Measurements from ENCODE around the gene DBH.

DBH gene

DNA sequence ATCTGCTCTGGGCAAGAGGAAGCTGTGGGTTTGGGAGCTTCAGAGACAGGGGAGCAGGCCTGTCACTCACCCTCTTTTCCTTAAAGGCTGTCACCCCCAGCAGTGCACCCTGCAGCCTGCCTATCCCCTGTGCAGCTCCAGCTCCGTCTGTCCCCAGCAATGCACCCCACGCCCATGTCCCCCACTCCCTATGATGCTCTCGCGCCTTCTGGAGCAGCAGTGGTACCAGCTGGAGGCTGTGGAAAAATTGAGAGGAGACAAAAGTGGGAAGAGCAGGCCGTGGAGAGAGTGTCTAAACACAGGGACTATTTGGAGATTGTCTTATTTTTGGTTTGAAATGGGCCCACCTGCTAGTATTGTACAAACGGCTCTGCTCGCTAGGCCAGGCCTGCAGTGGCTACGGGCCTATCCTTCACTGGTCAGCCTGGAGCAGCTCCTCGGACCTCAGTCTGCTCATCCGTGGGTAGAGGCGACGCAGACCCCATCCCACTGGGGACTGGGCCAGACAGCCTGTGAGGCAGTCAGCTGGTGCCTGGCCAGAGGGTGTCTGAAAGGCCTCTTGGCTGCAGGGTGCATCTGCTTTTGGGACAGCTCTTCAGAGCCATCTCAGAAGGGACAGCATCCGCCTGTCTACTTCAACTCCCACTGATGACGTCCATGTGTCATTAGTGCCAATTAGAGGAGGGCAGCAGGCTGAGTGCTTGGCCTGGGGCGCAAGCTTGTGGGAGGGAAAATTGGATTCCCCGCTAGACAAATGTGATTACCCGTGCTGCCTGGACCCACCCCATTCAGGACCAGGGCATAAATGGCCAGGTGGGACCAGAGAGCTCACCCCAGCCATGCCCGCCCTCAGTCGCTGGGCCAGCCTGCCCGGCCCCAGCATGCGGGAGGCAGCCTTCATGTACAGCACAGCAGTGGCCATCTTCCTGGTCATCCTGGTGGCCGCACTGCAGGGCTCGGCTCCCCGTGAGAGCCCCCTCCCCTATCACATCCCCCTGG lies at the start of gene DBH:
Gene DBH (plus strand): TSS at position 831 of the 999 bp plus-strand sequence. CDS start 9 bp downstream, at position 840.
- no peak for DNase-seq (ENCODE audit: low spot score)

DNA sequence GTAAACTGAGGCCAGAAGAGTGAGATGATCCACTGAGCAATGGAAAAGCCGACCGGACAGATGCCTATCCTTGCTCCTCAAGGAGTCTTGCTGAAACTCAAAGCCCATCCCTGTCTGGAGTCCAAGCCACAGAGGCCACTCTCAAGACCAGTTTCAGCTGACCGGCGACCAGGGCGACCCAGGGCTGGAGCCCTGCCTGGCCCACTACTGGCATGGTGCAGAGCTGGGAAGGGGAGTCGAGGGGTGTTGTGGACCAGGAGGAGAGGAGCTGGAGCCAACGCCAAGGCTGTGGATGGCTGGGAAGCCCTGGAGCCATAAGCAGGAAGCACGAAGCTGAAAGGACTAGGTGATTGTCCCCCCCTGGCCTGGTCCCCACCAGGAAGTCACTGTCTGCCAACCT lies 49.1 kb upstream of the DBH start:
- DNase-seq (ENCODE audit: low spot score) = no peak

DNA sequence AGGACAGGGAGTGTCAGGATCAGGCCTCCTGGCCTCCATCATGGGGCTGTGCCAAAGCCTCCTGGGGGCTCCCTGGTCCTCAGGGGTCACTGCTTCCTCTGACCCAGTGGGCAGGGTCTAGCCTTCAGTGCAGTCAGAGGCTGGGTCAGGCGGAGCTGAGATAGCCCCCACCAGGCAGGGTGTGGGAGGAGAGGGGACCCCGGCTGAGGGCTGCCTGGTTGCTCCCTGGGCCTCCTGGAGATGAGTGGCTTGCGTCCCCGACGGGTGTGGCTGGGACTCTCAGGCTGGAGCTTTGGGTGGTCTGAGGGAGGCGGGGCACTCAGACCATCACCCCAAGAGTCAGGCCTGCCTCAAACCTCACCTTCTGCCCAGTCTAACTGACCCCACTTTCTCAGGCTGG lies 48.7 kb upstream of the DBH start:
- no peak for DNase-seq (ENCODE audit: low spot score)

DNA sequence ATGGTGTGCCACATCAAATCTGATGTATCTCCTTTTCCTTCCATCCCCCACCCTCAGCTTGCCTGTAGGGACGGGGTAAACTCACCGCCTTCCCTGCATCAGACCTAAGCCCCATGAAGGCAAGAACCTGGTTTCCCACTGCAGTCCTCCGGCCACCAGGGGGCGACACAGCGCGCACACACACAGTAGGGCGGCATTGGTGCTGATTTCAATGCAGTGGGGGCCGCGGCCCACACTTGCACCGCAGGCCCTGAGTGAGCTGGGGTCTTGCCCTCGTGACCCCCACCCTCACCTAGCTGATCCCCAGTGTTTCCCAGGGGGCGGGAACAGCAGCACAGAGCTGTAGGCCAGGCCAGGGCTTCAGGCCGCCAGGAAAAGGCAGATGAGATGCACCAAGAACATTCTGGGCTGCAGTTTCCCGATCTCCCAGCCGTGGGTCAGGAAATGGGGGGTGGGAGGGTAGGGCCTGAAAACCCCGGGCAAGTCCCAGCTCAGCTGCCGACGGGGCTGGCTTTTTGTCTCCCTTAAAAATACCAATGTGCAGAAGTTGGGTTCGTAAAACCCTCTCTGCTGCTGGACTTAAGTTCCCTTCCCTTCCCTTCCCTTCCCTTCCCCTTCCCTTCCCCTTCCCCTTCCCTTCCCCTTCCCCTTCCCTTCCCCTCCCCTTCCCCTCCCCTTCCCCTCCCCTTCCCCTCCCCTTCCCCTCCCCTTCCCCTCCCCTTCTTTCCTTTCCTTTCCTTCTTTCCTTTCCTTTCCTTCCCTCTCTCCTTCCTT lies 46.5 kb upstream of the DBH start:
- no peak for DNase-seq (ENCODE audit: low spot score)

DNA sequence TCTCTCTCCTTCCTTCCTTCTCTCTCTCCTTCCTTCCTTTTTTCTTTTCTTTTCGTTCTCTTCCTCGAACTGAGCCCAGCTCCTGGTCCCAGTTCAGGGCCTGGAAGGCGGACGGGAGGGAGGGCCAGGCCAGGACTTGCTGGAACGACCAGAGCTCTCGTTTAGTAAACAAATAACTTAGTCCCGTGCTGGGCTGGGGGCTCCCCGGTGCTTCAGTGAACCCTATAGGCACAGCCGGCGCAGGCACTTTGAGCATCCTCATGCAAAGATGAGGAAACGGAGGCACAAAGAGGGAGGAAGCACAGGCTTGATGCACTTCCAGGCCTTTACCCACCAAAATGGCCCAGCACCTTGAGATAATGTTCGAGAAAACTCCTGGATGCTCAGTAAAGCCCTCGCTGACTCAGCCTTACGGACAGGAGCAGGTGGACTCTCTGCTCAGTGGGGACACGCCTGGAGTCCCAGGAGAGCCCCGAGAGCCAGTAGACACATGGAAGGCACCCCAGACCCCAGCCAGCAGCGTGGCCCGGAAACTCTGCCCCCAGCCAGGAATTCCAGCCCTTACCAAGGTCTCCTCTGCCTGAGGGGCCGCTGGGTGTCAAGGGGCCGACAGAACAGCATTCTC lies 45.8 kb upstream of the DBH start:
- no peak for DNase-seq (ENCODE audit: low spot score)

DNA sequence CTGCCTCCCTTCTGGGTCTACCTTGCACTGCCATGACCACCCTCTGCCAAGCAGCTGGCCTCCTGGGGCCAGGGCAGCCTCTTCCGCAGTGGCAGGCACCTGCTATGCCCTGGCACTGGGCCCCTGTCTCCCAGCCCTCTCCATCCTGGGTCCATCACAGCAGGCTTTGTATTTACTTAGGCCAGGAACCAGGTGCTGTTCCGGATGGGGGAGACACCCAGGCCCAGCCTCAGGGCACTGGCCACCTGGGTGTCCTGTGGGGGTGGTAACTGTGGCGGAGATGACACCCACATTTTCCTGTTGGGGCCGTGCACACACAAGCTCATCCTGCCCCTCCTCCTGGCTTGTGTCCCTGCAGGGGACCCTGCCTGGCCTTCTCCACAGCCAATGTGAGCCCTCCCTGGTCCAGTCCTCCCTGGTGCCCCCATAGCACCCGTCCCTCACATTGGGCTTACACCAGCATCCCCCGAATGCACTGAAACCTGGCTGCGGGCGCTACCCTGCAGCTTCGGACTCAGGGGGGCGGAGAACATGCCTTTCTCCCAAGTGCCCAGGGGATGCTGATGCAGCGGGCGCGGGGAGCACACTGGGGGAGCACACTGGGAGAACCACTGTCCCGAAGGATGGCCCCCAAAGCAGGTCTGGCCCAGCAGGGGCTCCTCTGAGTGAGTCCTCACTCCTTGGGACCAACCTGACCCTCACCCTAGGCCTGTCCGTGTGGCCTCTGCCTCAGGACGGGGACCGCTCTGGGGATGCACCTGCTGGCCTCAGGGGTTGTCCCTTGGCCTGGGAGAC lies 44.9 kb upstream of the DBH start:
- no peak for DNase-seq (ENCODE audit: low spot score)

DNA sequence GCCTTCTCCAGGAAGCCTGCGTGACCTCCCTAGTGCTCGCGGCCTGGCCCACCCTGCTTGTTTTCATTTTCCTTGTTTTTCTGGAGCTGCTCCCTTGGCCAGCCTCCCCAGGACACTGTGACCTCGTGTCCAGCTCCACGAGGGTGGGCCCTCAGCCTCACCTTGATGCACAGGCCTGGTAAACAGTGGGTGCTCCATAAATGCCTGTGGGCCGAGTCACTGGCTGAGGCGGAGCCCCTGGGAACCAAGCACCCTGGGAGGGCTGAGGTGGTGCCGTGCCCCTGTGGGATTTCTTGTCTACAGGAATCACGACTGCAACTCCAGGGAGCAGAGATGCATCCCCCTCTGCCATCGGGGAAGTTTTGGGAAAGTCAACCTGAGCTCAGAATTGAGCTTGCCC lies 44.2 kb upstream of the DBH start:
- DNase-seq (ENCODE audit: low spot score) = no peak

DNA sequence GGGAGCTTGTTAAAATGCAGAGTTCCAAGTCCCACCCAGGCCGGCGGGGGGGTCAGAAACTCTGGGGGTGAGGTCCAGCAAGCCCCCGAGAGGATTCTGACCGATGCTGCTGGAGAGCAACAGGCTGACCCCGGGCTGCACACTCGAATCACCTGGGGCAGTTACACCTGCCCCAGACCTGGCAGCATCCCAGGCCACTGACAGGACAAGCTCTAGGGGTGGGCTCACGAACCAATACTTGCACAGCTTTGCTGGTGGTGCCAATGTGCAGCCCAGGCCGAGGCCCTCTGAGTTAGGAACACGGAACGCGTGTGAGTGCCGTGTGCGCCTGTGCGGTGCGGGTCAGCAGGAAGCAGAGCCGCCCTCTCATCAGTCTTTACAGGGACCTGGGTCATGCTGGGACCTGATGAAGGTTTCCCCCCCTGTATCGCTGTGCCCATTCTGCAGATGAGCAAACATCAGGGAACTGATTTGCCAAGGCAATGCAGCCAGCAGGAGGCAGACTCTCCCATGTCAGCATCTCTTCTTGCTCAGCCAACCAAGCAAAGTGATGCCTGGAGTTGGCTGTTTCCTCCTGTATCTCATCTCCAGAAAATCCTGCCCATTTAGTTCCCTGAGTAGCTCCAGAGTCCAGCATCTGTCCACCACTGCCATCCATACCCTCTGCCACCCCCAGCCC lies 43.3 kb upstream of the DBH start:
- no peak for DNase-seq (ENCODE audit: low spot score)

DNA sequence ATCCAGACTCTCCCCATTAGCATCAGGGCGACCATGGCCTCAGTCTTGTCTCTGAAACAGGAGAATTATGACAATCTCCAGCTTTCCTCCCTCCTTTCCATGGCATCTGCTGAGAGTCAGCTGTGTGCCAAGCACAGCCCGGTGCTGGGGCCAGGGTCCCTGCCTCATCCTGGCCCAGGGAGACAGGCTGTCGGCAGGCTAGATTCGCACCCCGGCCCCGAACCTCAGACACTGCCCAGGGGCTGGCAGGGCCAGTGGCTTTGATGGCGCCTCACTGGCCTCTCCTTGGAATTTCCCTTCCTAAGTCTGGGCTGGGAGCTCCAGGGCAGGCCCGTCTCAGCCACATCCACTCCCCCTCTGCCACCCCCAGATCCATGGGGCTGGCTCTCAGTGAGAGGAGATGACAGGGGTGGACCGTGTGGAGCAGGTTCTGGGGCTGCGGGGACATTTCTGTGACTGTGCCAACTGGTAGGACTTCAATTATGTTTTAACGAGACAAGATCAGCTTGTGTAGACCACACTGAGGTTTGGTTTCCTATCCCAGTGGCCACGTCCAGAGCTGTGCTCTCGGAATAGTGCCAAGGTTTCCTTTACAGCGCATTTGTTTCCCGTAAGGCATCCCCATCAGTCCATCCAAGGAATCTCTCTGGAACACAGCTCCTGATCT lies 42.4 kb upstream of the DBH start:
- no peak for DNase-seq (ENCODE audit: low spot score)

DNA sequence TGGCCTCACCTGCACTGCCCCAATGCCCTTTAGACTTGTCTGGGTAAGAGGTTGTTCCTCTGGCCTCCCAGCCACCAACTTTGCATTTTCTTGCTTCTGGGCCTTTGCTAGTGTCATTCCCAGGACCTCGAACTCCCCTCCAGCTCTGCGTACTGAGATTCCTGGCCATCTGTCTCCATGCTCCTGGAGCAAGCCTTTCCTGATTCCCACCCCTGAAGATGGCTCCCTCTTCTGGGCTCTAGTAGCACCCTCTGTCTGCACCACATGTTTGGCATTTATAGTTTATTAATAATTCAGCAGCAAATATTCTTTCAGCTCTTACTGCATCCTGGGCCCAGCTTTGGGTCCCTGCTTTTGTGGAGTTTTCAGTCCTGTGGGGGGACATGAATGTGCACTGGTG lies 41.9 kb upstream of the DBH start:
- no peak for DNase-seq (ENCODE audit: low spot score)

DNA sequence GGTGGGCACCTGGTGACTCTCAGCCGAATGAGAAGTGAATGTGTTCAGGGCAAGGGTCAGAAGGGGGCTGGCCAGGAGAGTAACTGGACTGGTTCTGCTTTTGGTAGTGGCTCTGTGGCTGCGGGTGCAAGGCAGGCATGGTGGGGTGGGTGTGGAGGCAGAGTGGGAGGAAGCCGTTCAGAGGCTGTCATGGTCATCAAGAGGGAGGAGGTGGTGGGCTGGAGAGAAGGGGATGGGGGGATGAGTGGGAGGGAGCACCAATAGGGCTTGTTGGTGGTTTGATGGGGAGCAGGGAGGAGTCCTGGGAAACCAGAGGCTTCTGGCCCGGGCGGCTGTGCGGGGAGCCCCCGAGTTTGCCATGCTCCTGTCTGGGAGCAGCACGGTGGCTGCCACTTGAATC lies 40.3 kb upstream of the DBH start:
- no peak for DNase-seq (ENCODE audit: low spot score)

DNA sequence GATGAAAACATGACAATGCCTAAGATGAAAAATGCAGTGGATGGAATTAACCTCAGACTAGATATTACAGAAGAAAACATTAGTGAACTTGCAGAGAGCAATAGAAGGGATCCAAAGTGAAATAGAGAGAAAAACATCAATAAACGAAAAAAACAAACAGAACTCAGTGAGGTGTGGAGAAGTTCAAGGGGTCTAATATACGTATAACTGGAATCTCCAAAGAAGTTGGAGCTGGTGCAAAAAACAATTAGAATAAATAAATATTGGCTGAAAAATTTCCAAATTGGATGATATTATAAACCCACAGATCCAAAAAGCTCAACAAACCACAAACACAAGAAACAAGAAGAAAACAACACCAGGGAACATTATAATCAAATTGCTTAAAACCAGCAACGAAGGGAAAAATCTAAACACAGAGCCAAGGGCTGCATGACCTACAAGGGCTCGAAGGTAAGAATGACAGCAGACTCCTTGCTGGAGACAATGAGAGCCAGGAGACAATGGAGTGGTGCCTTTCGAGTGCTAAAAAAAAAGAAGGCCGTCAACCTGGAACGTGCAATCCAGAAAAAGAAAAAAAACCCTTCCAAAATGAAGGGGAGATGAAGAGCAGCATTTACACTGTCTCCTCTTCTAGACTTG lies 38.7 kb upstream of the DBH start:
- DNase-seq (ENCODE audit: low spot score) = no peak

DNA sequence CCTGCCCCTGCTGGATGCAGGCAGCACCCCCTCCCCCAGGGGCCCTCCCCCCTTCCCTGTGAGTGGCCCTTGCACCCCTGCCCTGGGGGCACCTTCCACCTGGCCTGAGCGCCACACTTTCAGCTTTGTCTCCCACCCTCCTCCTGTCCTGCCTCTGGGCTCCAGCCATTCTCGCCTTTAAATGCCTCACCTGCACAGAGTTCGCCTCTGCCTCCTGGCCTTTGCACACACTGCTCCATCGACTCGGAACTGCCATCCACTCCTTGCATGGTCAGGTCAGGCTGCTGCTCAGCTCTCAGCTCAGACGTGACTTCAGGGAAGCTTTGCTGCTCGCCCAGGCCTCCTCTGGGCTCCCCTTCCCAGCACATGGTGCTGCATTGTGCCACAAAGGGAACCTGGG lies 37.2 kb upstream of the DBH start:
- no peak for DNase-seq (ENCODE audit: low spot score)

DNA sequence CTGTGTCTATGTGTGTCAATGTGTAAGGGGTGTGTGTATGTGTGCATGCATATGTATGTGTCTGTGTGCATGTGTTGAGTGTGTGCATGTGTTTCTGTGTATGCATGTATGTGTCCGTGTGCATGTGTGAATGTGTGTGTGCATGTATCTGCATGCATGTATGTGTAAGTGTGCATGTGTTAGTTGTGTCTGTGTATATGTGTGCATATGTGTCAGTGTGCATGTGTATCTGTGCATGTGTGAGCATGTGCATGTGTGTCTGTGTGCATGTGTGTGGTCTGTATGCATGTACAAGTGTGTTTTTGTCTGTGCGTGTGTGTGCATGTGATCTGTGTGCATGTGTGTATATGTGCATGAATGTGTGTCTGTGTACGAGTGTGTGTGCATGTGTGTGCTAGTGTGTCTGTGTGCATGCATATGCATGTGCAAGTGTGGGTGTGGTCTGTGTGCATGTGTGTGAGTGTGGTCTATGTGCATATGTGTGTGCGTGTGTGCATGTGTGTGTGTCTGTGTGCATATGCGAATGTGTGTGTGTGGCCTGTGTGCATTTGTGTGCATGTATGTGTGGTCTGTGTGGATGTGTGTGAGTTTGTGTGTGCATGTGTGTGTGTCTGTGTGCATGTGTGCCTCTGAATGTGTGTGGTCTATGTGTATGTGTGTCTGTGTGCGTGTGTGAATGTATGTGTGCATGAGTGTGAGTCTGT lies 36.5 kb upstream of the DBH start:
- DNase-seq (ENCODE audit: low spot score) = no peak

DNA sequence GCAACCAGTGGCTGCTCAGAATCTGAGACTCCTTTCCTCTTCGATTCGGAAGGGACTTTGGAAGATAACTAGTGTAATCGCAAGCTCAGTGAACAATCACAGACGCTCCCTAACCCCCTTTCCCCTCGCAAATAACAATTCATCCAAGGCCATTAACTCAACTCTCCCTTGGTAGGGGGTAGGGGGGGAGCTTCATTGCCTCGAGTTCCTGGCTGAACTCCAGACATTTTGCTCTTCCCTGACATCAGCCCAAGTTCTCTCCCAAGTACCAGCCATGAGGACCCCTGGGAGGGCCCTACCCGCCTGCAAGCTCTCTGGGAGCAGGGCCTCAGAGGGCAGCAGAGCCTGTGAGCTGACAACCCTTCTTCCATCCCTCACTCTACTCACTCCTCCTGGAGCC lies 35.4 kb upstream of the DBH start:
- no peak for DNase-seq (ENCODE audit: low spot score)

DNA sequence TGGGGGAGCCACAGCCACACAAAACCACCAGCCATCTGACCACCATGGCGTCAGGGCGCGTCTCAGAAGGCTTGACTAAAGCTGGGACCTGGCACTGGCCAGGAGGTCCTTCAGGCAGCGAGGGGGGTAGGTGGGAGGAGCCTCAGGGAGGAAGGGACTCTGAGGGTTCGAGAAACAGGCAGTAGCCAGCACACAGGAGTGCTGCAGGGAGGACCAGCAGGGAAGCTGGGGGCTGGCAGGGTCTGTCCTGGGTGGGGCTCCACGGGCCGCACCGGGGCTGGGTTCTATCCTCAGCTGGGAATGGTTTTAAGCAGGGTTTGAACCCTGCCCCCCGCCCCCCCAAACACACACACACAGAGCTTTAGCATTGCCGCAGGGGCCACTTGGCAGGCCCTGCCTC lies 34.4 kb upstream of the DBH start:
- DNase-seq (ENCODE audit: low spot score) = no peak

DNA sequence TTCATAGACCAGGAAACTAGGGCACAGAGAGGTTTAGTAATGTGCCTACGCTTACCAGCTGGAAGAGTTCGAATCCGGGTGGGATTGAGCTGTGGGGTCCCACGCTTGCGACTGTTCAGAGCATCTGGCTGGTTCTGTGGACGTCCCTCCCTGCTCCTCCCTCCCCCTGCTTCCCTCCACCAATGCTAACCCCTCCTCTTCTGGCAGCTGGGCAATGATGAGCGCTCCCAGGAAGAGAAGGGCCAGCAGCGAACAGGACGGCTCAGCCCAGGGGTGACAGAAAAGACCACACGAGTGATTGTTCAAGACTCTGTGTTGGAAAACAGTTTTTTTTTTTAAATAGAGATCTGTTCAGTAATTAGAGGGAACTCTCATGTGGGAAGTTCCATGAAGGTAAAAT lies 33.9 kb upstream of the DBH start:
- DNase-seq (ENCODE audit: low spot score) = no peak

DNA sequence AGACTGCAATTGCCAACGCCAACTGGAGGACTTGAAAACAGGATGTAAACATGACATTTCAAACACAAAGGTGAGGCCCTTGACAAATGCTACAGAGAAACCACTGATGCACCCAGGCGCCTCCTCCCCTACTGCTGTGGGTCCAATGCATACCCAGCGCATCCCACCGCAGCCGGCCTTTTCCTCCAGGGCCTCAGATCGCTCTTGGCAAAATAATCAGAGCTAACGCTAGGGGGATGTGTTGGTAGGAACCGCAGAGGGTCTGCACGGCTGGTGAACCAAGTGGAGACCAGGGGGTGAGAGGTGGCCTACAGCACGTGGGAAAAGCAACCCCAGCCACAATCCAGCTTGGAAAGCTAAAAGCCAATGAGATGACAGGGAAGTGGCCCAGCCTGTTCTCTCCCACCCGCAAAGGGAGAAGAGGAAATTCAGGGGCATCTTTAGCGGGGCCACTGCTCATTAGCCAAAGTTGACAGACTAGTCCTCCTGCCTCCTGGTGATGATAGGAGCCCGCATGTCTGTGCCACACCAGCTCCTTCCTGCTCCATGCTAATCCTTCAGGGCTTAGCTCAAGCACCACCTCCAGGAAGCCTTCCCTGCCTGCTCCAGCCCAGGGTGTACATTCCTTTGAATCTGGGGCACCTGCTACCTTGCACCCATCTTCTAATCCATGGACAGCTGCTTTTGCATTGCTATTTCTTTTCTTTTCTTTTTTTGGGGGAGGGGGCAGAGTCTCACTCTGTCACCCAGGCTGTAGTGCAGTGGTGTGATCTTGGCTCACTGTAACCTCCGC lies 32.8 kb upstream of the DBH start:
- DNase-seq (ENCODE audit: low spot score) = no peak

DNA sequence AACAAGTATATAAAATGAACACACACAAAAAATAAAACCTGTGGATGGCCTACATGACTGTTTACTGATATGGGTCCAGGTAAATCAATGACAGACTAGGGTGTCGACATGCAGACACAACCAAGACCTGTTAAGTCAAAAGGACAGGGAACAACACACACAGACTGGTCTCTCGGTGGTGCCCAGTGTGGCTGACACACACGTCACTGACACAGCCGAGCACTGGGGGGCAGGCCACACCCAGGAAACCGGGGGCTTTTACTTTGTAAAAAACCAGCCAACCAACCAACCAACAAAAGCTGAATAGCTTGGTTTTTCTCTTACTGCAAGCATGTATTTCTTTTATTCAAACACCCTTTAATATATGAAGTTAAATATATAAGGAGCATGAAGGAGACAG lies 31.9 kb upstream of the DBH start:
- no peak for DNase-seq (ENCODE audit: low spot score)
